ENCODE results near the gene CSNK2B. TPM values are rescaled to one million over a fixed set of nuclear protein-coding genes. Genes with fewer than 3 reads are reported as not detected.
A peak's percentile ranks its signal among the peaks of the same experiment; 100 is the strongest.
"Not testable (repeated sequence)": the region's sequence is repeated elsewhere in the genome, so short reads cannot be mapped to it uniquely, and the experiment has no call there.

CSNK2B gene
- polyA plus RNA-seq, 3 donors: 147 to 227 (median 195) TPM

DNA sequence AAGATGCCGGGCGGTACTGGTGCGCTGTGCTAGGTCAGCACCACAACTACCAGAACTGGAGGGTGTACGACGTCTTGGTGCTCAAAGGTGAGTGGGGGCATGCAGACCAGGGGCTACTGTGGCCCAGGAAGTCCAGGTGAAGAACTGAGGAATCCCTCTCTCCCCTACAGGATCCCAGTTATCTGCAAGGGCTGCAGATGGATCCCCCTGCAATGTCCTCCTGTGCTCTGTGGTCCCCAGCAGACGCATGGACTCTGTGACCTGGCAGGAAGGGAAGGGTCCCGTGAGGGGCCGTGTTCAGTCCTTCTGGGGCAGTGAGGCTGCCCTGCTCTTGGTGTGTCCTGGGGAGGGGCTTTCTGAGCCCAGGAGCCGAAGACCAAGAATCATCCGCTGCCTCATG lies 41.8 kb downstream of the CSNK2B start:
- intact Hi-C loops (cut with micrococcal nuclease): no loop called here
- Histone ChIP-seq H3K9me3 (replicated peaks in 1 of 2; ENCODE audit: control insufficient read depth in 1 of 2, insufficient read depth in 1 of 2, low read length in 2 of 2) (no peaks in the 10 kb centered on the region), H3K27me3 (ENCODE audit: control insufficient read depth in 2 of 2, insufficient read depth in 2 of 2, low read length in 2 of 2) (no peaks in the 10 kb centered on the region), H3K27ac (ENCODE audit: low read depth in 1 of 2, low read length in 2 of 2) (no peak overlapping the region), H3K36me3 (replicated peaks in 1 of 2; ENCODE audit: control insufficient read depth in 1 of 2, insufficient read depth in 2 of 2, low read length in 2 of 2) (no peaks in the 10 kb centered on the region), H3K4me1 (ENCODE audit: control insufficient read depth in 1 of 2, insufficient read depth in 2 of 2, low read length in 2 of 2) (peaks cover 26 to 34% of the 10 kb centered on the region in 2 donors), H3K79me2 (ENCODE audit: insufficient read depth, low read length) (peaks cover 3% of the 10 kb centered on the region), H3K9ac (ENCODE audit: insufficient read depth, low read length, poor library complexity, severe bottlenecking) (no peak overlapping the region), H3K4me2 (replicated peaks; ENCODE audit: extremely low read depth, low read length, poor library complexity, severe bottlenecking) (no peak overlapping the region), H4K20me1 (ENCODE audit: insufficient read depth, low read length) (no peaks in the 10 kb centered on the region), H2AFZ (ENCODE audit: insufficient read depth, low read depth, low read length, poor library complexity, severe bottlenecking) (no peak overlapping the region), H3K4me3 (replicated peaks in 1 of 3; ENCODE audit: low read depth in 2 of 3, low read length in 3 of 3) (no peak overlapping the region)
- Mint-ChIP-seq H3K4me3 (no peak overlapping the region), H3K27me3 (ENCODE audit: low read depth in 3 of 3) (peaks cover 0 to 7% (median under 1%) of the 10 kb centered on the region in 3 donors), H3K36me3 (peaks cover 0 to under 1% of the 10 kb centered on the region in 2 donors), H3K4me1 (peaks cover 34% of the 10 kb centered on the region), H3K27ac (peak overlapping the region in 2 of 7 donors; percentile 6 to 23), H3K9me3 (peaks cover 0 to 2% (median 0%) of the 10 kb centered on the region in 7 donors)
- TF ChIP-seq, protein P1, sequence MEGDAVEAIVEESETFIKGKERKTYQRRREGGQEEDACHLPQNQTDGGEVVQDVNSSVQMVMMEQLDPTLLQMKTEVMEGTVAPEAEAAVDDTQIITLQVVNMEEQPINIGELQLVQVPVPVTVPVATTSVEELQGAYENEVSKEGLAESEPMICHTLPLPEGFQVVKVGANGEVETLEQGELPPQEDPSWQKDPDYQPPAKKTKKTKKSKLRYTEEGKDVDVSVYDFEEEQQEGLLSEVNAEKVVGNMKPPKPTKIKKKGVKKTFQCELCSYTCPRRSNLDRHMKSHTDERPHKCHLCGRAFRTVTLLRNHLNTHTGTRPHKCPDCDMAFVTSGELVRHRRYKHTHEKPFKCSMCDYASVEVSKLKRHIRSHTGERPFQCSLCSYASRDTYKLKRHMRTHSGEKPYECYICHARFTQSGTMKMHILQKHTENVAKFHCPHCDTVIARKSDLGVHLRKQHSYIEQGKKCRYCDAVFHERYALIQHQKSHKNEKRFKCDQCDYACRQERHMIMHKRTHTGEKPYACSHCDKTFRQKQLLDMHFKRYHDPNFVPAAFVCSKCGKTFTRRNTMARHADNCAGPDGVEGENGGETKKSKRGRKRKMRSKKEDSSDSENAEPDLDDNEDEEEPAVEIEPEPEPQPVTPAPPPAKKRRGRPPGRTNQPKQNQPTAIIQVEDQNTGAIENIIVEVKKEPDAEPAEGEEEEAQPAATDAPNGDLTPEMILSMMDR (IDR thresholded peaks at IDR 0.05): no peak
- 92% methylated on average over 8 of the region's 10 CpGs for WGBS (ENCODE audit: insufficient coverage)
- DNase-seq: no peak

GRCh38 chr6:31708224-31708623 lies 42.3 kb downstream of the CSNK2B start:
- Histone ChIP-seq H3K4me1 (ENCODE audit: control insufficient read depth in 1 of 2, insufficient read depth in 2 of 2, low read length in 2 of 2) (peaks cover 26 to 34% of the 10 kb centered on the region in 2 donors), H3K27me3 (ENCODE audit: control insufficient read depth in 2 of 2, insufficient read depth in 2 of 2, low read length in 2 of 2) (no peaks in the 10 kb centered on the region), H3K36me3 (replicated peaks in 1 of 2; ENCODE audit: control insufficient read depth in 1 of 2, insufficient read depth in 2 of 2, low read length in 2 of 2) (no peaks in the 10 kb centered on the region), H3K27ac (ENCODE audit: low read depth in 1 of 2, low read length in 2 of 2) (no peak overlapping the region), H3K4me3 (replicated peaks in 1 of 3; ENCODE audit: low read depth in 2 of 3, low read length in 3 of 3) (no peak overlapping the region), H3K9ac (ENCODE audit: insufficient read depth, low read length, poor library complexity, severe bottlenecking) (no peak overlapping the region), H4K20me1 (ENCODE audit: insufficient read depth, low read length) (no peaks in the 10 kb centered on the region), H3K79me2 (ENCODE audit: insufficient read depth, low read length) (no peaks in the 10 kb centered on the region), H2AFZ (ENCODE audit: insufficient read depth, low read depth, low read length, poor library complexity, severe bottlenecking) (no peak overlapping the region), H3K9me3 (replicated peaks in 1 of 2; ENCODE audit: control insufficient read depth in 1 of 2, insufficient read depth in 1 of 2, low read length in 2 of 2) (no peaks in the 10 kb centered on the region), H3K4me2 (replicated peaks; ENCODE audit: extremely low read depth, low read length, poor library complexity, severe bottlenecking) (no peak overlapping the region)
- no peak for DNase-seq
- Mint-ChIP-seq H3K36me3 (no peaks in the 10 kb centered on the region), H3K4me3 (no peak overlapping the region), H3K9me3 (peaks cover 0 to 2% (median 0%) of the 10 kb centered on the region in 7 donors), H3K27ac (no peak overlapping the region), H3K4me1 (peaks cover 33% of the 10 kb centered on the region), H3K27me3 (ENCODE audit: low read depth in 3 of 3) (peaks cover 0 to 8% (median 0%) of the 10 kb centered on the region in 3 donors)
- WGBS (ENCODE audit: insufficient coverage): 100% methylated on average over 1 of the region's 3 CpGs
- TF ChIP-seq, protein P1 (IDR thresholded peaks at IDR 0.05): no peak
- intact Hi-C loops (cut with micrococcal nuclease): no loop called here

- H2AFZ ChIP-seq (ENCODE audit: insufficient read depth, low read depth, low read length, poor library complexity, severe bottlenecking); H4K20me1 ChIP-seq (ENCODE audit: insufficient read depth, low read length); H3K27me3 Mint-ChIP-seq (ENCODE audit: low read depth in 3 of 3); H3K36me3 Mint-ChIP-seq; DNase-seq; H3K79me2 ChIP-seq (ENCODE audit: insufficient read depth, low read length); H3K4me3 ChIP-seq (replicated peaks in 1 of 3; ENCODE audit: low read depth in 2 of 3, low read length in 3 of 3); H3K27me3 ChIP-seq (ENCODE audit: control insufficient read depth in 2 of 2, insufficient read depth in 2 of 2, low read length in 2 of 2); H3K36me3 ChIP-seq (replicated peaks in 1 of 2; ENCODE audit: control insufficient read depth in 1 of 2, insufficient read depth in 2 of 2, low read length in 2 of 2); H3K9me3 Mint-ChIP-seq; H3K9me3 ChIP-seq (replicated peaks in 1 of 2; ENCODE audit: control insufficient read depth in 1 of 2, insufficient read depth in 1 of 2, low read length in 2 of 2); H3K27ac ChIP-seq (ENCODE audit: low read depth in 1 of 2, low read length in 2 of 2); H3K9ac ChIP-seq (ENCODE audit: insufficient read depth, low read length, poor library complexity, severe bottlenecking); H3K4me2 ChIP-seq (replicated peaks; ENCODE audit: extremely low read depth, low read length, poor library complexity, severe bottlenecking); intact Hi-C loops (cut with micrococcal nuclease); H3K4me3 Mint-ChIP-seq: not testable (repeated sequence)
- peaks cover 21 to 27% of the 10 kb centered on the region in 2 donors for H3K4me1 ChIP-seq (ENCODE audit: control insufficient read depth in 1 of 2, insufficient read depth in 2 of 2, low read length in 2 of 2)
- peak overlapping the region in 2 of 7 donors; percentile 54 to 76 for H3K27ac Mint-ChIP-seq
- peaks cover 28% of the 10 kb centered on the region for H3K4me1 Mint-ChIP-seq
- WGBS (ENCODE audit: insufficient coverage): 80% methylated on average over 7 of the region's 11 CpGs
These were observed 43.3 kb downstream of the CSNK2B start for GRCh38 chr6:31709157-31709556.
